ENCODE data around the gene DDI1. TPM values are rescaled to one million over a fixed set of nuclear protein-coding genes. Genes with fewer than 3 reads are reported as not detected.

Gene DDI1
- total and polyA plus RNA-seq, 8 donors: not detected

- WGBS, 5 donors: 57 to 71% (median 69%) methylated on average over 3 of the region's 3 CpGs
- Histone ChIP-seq H3K27ac (no peak overlapping the region), H3K4me3 (no peak overlapping the region), H3K36me3 (no peaks in the 10 kb centered on the region), H3K27me3 (no peaks in the 10 kb centered on the region), H3K9me3 (no peaks in the 10 kb centered on the region), H3K4me1 (peaks cover 0 to 16% (median 0%) of the 10 kb centered on the region in 4 donors)
- no peak for DNase-seq
- no peak for TF ChIP-seq EP300 (IDR thresholded peaks at IDR 0.05)
- no peak for TF ChIP-seq POLR2A (IDR thresholded peaks at IDR 0.05)
- TF ChIP-seq CTCF (IDR thresholded peaks at IDR 0.05): no peak
- TF ChIP-seq POLR2AphosphoS5 (IDR thresholded peaks at IDR 0.05): no peak
- intact Hi-C loops (cut with DNase I; ENCODE audit: low total_unique reads): no loop called here
Observed at GRCh38 chr11:104009744-104010143, 26.7 kb upstream of the DDI1 start.

- WGBS, 5 donors: 88 to 93% (median 91%) methylated on average over 2 of the region's 2 CpGs
- Histone ChIP-seq H3K36me3 (no peaks in the 10 kb centered on the region), H3K27me3 (no peaks in the 10 kb centered on the region), H3K4me3 (no peak overlapping the region), H3K4me1 (peaks cover 0 to 6% (median 0%) of the 10 kb centered on the region in 4 donors), H3K9me3 (no peaks in the 10 kb centered on the region), H3K27ac (no peak overlapping the region)
- TF ChIP-seq POLR2AphosphoS5 (IDR thresholded peaks at IDR 0.05) (no peak), CTCF (IDR thresholded peaks at IDR 0.05) (no peak), POLR2A (IDR thresholded peaks at IDR 0.05) (no peak), EP300 (IDR thresholded peaks at IDR 0.05) (no peak)
- DNase-seq: no peak
- intact Hi-C loops (cut with DNase I; ENCODE audit: low total_unique reads): no loop called here
Observed at GRCh38 chr11:104011044-104011443, 25.4 kb upstream of the DDI1 start.

- DNase-seq: no peak
- Histone ChIP-seq H3K9me3 (no peaks in the 10 kb centered on the region), H3K4me3 (no peak overlapping the region), H3K36me3 (no peaks in the 10 kb centered on the region), H3K4me1 (no peaks in the 10 kb centered on the region), H3K27ac (no peak overlapping the region), H3K27me3 (no peaks in the 10 kb centered on the region)
- intact Hi-C loops (cut with DNase I; ENCODE audit: low total_unique reads): no loop called here
- 77 to 85% (median 84%) methylated on average over 3 of the region's 3 CpGs for WGBS, 5 donors
- no peak for TF ChIP-seq CTCF (IDR thresholded peaks at IDR 0.05)
- no peak for TF ChIP-seq POLR2A (IDR thresholded peaks at IDR 0.05)
- no peak for TF ChIP-seq POLR2AphosphoS5 (IDR thresholded peaks at IDR 0.05)
- TF ChIP-seq EP300 (IDR thresholded peaks at IDR 0.05): no peak
Observed at GRCh38 chr11:104015649-104016415, 20.6 kb upstream of the DDI1 start.

- Histone ChIP-seq H3K27me3 (no peaks in the 10 kb centered on the region), H3K27ac (no peak overlapping the region), H3K4me1 (peaks cover 0 to 10% (median 0%) of the 10 kb centered on the region in 4 donors), H3K36me3 (no peaks in the 10 kb centered on the region), H3K4me3 (no peak overlapping the region), H3K9me3 (no peaks in the 10 kb centered on the region)
- TF ChIP-seq POLR2A (IDR thresholded peaks at IDR 0.05) (no peak), EP300 (IDR thresholded peaks at IDR 0.05) (no peak), CTCF (IDR thresholded peaks at IDR 0.05) (no peak), POLR2AphosphoS5 (IDR thresholded peaks at IDR 0.05) (no peak)
- 83 to 96% (median 94%) methylated on average over 2 of the region's 2 CpGs for WGBS, 5 donors
- intact Hi-C loops (cut with DNase I; ENCODE audit: low total_unique reads): no loop called here
- no peak for DNase-seq
Observed at GRCh38 chr11:104024572-104024971, 11.9 kb upstream of the DDI1 start.

Measured in stomach (tissue), 9 donors.